GM19238 (cell line): ENCODE measurements around the gene CDH4.
"Not testable (repeated sequence)": the region's sequence is repeated elsewhere in the genome, so short reads cannot be mapped to it uniquely, and the experiment has no call there.

ENCODE experiments used
- DNase-seq: peaks from one replicate; pipeline ENCODE4 v3.0.0; 2011; ENCODE audit warnings: low spot score; ENCODE audit not compliant: insufficient read length

CDH4 gene

DNA sequence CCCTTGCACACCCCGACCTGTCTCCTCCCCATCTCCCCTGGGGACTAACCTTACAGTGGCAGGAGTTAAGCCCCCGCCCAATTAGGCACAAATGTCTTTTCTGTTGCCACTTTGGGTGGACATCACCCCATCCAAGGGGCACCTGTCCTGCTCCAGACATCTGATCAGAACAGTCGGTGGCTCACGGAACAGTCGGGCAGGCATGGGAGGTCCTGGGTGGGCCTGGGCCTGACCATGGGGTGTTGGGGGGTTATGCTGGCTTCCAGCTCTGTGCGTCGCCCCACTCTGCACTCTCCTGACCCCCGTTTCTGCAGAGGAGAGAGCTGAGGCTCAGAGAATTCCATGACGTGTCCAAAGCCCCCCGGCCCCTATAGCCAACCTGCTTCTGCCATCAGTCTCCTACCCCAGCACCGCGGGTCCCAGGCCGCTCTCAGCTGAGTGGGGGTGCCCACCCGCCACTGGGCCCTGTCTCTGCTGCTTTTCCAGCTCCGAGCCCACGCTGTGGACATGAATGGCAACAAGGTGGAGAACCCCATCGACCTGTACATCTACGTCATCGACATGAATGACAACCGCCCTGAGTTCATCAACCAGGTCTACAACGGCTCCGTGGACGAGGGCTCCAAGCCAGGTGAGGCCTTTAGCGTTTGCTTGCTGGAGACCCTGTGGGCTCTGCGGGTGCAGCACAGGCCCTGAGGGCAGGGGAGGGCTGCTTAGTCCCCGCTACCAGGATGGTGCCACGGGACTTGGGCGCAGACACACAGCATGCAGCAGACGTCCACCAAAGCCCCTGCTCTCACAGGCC lies 600.4 kb downstream of the CDH4 start:
- DNase-seq, result no peak

DNA sequence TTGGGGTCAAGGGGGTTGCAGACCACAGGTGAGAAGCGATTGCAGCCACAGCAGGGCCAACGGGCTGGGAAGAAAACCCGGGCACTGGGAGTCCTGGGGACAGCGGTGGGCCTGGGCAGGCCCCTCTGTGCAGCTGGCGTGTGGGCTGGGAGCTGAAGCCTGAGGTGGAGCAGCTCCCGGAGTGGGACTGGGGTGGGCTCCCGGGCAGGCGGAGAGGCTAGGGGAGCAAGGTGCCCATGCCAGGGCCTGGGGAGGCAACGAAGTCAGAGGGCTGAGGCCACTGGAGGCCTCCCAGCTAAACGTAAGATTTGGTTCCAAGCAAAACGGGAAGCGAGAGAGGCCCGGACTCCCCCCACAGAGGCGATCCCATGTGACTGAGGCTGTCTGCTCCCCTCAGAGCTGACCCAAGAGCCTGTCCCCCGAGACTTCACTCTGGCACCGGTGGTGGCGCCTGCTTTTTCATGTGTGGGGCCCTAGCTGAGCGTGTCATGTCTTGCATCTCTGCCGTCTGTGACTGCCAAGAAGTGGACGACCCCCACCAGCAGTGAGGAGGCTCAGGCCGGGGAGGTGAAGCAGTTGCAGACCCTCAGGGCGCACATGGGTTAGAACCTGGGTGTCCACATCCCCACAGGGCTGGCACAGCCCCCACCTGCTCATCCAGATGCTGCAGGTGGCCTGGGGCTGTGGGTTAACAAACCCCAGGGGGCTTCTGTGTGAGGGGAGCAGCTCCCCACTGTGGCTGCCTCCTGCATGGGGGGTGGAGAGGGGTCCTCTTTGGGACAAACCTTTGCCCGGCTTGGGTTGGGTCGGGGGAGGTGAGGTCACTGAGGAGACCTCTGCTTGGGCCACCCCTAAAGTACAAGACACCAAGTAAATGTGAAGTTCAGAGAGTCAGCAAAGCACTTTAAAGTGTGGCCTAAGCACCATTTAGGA lies 601.3 kb downstream of the CDH4 start:
- no peak for DNase-seq

DNA sequence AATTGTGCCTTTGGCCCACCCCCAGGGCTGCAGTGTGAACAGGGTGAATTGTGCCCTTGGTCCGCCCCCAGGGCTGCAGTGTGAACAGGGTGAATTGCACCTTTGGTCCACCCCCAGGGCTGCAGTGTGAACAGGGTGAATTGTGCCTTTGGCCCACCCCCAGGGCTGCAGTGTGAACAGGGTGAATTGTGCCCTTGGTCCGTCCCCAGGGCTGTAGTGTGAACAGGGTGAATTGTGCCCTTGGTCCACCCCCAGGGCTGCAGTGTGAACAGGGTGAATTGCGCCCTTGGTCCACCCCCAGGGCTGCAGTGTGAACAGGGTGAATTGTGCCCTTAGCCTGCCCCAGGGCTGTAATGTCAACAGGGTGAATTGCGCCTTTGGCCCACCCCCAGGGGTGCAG lies 602.5 kb downstream of the CDH4 start:
- DNase-seq, result not testable (repeated sequence)

DNA sequence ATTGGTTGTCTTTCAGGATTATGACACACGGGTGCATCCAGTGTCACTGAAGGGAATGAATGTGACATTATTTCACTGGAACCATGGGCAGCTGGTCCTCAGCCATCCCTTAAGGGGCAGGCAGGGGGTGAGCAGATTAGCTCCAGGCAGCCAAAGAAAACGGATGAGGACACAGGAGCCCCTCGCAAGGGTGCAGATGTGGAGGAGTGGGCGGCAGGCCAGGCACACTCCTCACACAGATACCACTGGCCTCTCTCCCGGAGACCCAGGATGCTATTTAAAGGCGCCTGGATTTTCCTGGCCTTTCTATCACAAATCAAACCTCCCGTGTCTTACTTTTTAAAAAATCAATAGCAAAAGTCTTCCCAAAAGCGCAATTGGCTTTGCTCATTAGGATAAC lies 603.2 kb downstream of the CDH4 start:
- DNase-seq, result no peak

DNA sequence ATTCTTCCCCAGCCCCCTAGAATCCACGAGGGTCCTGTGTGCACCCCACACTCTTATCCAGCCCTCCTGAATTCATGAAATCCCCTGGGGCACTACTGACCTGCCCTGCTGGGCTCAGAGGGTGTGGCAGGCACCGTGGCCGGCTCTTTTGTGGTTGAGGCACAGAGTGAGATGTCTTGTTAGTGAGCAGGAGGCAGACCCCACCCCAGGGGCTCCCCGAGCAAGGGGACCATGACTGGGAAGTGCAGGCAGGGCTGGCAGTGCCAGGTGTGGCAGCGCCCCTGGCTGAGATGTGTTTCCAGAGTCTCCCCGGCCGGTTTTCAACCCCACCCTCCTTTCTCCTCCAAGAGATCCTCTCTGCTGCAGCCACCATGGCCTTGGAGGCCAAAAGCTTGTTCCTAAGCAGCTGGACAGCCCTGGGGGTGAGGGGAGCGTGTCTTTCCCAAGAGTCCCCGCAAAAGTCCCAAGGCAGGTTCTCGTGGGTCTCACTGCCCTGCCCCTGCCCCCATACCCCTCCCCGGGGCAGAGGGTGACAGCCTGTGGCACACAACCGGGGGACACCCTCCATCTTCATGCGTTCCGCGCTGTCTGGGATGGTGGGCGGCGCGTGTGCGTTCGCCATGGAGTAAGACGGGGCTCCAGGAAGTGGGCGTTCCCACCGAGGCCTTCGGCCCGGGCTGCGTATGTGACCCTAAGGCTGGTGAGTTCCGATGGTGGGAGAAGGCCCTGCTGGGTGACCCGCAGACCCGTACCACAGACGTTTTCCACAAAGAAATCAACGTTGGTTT lies 604.8 kb downstream of the CDH4 start:
- no peak for DNase-seq

DNA sequence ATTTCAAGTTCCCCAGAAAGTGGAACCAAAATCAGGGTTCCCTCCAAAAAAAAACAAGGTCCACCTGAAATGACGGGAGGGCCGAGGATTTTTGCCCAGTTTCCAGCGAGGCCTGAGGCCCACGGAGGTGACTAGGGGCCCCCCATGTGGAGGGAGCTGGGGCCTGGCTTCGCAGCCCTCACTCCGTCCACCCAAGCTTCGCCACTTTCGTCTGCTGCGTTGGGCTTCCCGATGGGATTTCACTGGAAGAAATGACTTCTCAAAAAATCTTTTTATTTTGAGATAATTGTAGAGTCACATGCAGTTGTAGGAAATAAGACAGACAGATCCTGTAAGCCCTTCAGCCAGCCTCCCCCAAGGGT lies 605.3 kb downstream of the CDH4 start:
- DNase-seq, result no peak

DNA sequence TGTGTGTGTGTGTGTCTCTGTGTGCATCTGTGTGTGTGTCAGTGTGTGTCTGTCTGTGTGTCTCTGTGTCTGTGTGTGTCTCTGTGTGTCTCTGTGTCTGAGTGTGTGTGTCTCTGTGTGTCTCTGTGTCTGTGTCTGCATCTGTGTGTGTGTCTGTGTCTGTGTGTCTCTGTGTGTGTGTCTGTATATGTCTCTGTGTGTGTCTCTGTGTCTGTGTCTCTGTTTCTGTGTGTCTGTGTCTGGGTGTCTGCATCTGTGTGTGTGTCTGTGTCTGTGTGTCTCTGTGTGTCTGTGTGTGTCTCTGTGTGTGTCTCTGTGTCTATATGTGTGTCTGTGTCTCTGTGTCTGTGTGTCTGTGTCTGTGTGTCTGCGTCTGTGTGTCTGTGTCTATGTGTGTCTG lies 605.8 kb downstream of the CDH4 start:
- no peak for DNase-seq

DNA sequence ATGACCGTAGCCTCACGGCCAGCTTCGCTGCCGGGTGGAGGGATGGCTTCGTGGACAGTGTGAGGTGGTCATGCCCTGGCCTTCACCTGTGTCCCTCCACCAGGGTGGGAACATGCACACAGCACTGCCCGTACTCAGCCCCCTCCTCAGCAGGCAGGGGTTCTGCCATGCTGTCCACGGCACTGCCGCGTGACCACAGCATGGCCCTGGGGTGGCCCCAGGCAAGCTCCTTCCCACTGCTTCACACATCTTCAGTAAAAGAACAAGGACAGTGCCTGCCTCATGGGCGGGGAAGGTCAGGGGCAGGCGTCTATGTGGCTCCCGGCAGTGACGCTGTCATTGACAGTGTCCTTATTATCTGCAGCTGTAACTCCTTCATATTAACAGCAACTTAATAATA lies 607.7 kb downstream of the CDH4 start:
- no peak for DNase-seq

DNA sequence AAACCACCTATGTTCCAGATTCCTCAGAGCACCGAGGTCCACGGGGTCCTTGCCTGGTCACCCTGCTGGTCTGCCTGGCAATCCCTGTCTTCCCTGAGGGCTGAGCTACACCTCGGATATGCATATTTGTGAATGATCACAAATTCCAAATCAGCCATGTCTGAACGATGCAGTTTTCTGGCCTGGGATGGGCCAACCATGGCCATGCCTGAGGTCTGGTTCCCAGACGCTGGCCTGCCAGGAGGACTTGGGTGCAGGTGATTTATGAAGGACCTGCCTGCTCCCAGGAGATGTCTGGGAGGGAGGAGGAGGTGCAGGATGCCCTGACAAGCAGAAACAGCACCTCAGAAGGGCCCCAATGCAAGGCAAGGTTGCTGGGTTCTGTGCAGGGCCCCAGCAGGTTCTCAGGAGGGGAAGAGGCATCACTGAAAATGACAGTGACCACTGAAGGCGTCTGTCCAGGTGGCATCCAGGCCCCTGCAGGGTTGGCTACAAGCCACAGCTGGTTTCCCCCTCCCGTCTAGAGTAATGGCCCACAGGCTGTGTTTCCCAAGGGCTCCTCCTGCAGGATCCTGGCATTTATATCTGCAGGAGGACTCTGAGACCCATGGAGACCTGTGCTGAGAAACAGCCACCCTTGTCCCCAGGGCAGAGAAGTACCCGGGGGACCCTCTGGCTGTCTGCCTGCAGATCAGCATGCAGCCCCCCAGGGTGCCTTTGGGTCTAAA lies 608.4 kb downstream of the CDH4 start:
- DNase-seq, result no peak

DNA sequence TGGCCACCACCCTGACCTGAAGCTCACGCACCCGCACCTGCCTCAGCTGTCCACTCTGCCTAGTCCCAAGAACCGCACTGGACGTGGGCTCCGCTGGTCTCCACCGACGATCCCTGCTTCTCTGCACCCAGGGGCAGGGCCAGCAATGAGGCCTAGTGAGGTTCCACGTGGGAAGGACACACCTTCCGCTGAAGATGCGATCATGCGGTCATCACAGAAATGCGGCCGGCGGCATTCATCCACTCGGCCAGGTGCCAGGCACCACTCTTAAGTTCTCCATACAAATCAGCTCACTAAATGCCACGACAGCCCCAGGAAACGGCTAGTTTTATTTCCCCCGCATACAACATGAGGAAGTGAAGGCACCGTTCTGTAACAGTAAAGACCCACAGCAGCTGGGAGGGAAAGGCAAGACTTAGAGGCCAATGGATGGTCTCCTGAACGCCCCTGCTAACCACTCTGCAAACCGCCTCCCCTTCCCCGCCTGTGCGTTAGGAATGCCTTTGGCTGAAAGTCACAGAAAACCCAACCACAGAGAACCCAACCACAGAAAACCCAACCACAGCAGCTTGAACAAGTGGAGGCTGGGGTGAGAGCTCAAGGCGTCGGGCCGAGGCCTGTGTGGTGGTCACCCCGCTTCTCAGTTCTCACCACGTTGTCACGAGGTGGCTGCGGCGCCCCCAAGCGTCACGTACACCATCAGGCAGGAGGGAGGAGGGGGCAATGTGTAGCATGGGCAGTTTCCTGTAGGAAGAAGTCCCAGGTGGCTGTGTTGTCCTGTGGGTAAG lies 609.2 kb downstream of the CDH4 start:
- DNase-seq, result no peak

DNA sequence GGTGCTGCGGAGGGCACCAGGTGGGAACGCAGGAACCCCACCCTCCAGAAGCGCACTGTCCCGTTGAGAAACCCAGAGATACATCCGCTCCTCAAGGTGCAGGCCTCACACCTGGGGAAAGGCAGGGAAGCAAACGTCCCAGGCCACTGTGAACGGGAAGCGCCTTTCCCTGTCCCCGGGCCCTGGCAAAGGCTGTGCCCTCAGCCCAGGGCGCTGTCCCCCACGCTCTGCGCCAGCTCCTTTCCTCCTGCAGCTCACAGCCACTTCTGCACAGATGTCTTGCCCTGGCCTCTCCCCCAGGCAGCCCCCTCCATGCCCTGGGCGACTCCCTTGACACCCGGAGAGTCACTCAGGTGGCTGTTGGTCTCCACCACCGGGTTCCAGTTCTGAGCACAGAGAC lies 609.8 kb downstream of the CDH4 start:
- DNase-seq, result no peak

DNA sequence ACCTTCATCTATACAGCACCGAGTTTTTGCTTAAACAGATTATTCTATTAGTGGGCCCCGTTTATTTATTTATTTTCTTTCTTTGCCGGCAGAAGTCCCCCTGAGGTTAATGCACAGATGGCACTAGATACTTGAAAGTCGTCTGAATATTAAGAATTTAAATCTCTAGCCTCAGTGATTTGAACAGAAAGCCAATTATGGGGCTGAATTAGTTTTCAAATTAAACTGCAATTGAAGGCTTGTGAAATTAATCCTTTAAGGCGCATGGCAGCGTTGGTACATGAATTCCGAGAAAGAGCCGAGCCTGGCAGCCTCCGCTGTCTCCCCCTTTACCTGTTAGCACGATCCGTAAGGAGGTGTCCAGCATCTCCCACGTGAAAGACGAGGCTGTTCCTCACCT lies 610.8 kb downstream of the CDH4 start:
- no peak for DNase-seq

DNA sequence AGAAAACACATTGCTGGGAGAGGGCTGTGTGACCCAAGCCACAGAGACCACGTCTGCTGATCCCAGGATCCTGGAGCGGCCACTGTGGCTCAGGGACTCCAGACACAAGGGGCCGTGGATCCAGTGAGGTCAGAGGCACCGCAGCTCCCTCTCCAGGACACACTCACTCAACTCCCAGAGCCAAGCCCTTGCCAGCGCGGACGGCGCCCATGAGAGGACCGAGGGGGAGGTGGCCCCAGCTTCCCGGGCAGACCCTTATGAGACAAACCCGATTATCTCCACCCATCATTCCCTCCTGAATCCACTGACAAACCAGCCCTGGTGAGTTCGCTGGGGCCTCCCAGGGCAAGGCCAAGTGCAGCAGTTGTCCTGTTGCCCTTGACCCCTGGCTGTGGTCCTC lies 612.4 kb downstream of the CDH4 start:
- no peak for DNase-seq

DNA sequence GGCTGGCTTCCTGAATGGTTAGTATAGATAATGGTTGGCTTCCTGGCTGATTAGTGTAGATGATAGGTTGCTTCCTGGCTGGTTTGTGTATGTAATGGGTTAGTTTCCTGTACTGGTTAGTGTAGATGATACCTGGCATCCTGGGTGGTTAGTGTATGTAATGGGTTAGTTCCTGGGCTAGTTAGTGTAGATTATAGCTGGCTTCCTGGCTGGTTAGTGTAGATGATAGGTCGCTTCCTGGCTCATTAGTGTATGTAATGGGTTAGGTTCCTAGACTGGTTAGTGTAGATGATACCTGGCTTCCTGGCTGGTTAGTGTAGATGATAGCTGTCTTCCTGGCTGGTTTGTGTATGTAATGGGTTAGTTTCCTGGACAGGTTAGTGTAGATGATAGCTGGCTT lies 613.3 kb downstream of the CDH4 start:
- no peak for DNase-seq

DNA sequence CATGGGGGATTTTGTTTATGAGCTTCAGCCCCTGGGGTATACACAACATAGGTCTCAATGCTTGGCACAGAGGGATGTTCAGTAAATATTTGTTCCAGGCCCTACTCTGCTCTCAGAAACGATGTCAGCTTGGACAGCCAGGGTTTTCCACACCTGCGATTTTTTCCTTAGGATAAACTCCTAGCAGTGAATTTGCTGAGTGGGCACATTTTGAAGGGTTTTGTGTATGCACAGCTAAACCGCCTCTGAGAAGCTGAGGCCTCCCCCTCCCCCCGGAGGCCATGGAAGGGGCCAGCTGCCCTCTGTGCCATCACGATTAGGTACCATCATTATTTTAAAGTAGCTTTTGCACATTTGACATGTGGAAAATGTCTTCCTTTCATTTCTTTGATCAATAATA lies 614.1 kb downstream of the CDH4 start:
- no peak for DNase-seq

DNA sequence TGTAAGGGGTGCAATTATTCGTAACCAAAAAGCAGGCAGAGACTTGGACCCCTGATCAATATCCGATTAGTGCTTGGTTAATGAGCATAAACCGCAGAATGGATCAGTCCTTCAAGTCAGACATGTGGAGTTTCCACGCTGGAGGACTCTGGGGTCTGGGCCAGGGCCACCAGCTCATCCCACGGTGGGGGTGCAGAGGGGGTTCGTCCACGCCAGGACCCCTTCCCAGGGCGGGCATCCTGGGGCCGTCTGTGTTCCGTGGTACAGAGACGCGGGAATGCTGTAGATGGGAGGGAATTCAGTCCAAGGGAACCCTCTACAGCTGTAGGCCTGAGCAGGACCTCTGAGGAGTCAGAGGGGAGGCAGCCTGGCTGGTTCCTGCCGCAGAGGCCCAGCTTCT lies 615.9 kb downstream of the CDH4 start:
- DNase-seq, result no peak

DNA sequence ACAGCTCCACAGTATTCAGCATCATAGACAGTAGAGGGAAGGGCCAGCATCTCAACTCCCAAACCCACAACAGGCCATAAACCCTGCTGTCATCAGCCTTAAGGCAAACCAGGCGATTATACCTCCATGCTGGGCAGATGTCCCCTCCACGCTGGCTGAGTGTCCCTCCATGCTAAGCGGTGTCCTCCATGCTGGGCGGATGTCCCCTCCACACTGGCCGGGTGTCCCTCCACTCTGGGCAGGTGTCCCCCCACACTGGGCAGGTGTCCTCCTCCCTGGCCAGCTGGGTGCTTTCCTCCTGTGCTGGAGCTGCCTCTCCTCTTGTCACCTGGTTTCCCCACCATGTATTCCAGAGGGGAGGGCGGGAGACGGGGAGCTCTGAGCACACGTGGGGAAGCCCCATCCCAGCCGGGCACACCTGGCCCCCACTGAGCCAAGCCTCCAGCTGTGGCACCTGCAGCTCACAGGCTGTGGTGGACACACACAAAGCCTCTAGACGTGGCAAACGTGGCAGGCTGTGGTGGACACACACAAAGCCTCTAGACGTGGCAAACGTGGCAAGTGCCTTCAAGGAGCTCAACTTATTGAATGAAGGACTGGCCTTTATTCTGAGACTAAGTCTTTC lies 616.5 kb downstream of the CDH4 start:
- no peak for DNase-seq

DNA sequence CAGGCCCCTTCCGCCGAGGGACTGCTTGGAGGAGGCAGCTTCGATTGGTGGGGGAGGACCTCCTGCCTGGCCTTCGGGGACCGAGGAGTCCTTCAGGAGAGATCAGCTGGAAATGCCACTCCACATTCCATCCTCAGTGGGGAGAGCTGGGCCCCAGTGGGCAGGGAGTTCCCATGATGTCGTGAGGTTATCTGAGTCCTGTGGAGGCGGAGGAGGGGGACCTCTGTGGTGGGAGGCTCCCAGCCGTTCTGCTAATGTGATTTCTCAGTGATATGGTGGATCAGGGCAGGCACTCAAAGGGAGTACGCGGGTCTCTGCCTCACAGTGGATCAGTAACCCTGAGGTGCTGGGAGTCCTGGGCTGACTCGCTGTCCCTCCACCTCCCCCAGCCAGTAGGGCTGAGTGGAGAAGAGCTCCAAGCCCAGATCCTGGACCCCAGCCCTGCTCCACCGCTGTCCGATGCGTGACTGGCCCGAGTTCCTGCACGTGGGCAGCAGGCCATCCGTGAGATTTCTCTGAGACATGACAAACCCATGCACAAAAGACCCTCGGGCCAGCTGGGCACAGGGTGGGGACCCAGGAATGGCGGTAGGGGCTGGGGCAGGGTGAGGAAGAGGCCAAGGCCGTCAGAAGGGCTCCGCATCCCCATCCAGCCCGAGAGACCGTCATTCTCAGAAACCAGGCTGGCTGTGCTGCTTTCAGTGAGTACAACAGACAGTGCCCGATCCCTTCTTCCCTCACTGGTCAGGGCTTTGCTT lies 617.9 kb downstream of the CDH4 start:
- no peak for DNase-seq

DNA sequence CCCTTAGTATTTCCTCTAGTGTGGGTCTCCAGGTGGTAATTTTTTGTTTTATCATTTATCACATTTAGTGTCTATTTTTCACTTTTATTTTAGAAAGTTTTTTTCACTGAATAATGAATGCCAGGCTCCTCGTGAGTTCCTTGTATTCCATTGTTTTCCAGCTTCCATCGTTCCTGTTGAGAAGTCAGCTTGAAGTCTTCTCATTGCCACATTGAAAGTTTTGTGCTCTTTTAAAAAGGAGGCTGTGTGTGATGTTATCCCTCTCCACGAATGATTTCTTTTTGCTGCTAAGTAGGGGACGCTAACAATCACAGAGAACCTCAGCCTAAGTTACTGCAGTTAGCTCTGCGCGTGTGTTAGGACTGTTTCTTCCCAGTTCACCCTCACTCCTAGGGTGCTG lies 619.1 kb downstream of the CDH4 start:
- no peak for DNase-seq
